ENCODE measurements around the gene CA14. TPM values are rescaled to one million over a fixed set of nuclear protein-coding genes. Genes with fewer than 3 reads are reported as not detected.

Gene CA14
- total RNA-seq, 1 experiment from 2014 or later = not detected

DNA sequence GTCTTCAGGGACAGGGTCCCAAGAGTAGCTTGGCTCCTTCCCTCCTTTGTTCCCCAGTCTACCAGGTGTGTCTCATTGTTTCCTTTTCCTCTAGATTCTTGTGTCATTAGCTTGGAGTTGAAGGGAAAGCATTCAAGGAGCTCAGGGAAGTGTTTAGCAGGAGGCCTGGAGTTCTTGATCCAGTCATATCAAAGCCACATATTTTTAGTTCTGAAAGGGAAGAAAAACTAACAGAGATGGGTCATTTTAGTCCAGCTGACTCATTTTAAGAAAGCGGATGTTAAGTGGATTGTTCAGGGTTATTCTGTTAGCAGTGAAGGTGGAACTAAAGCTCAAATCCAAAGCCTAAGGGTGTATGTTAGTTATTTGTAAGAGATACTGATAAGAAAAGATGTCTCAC lies 15.7 kb downstream of the CA14 start:
- Histone ChIP-seq H3K79me2 (ENCODE audit: low read length) (peaks cover 9% of the 10 kb centered on the region), H3K9ac (ENCODE audit: low read length) (no peak overlapping the region), H3K4me3 (ENCODE audit: low read length) (no peak overlapping the region), H3K27me3 (ENCODE audit: low read length) (no peaks in the 10 kb centered on the region), H3K4me2 (ENCODE audit: low read length) (no peak overlapping the region), H3K9me2 (replicated peaks; ENCODE audit: low read length) (no peaks in the 10 kb centered on the region), H2AFZ (ENCODE audit: low read length) (no peak overlapping the region), H3K9me3 (ENCODE audit: low read length) (no peaks in the 10 kb centered on the region), H3K36me3 (ENCODE audit: low read depth, low read length) (no peaks in the 10 kb centered on the region), H3K4me1 (ENCODE audit: insufficient read depth, low read length) (peaks cover 5% of the 10 kb centered on the region; the same call in 1 of the 2 replicates), H4K20me1 (ENCODE audit: low read length) (no peaks in the 10 kb centered on the region), H3K27ac (ENCODE audit: low read length) (no peak overlapping the region), H3F3A (ENCODE audit: low read length, unreplicated experiment) (no peaks in the 10 kb centered on the region)
- DNase-seq (no peak), ATAC-seq (no peak)
- ChIA-PET POLR2A (ENCODE audit: unreplicated experiment) (interaction anchor here (0.6 kb wide), 1 partner anchor 662 kb away, joined by 5 read pairs; no protein-coding TSS in a partner anchor), CTCF (interaction anchor here (1.0 kb wide), 1 partner anchor 9 kb away, joined by 6 read pairs; the partner anchor contains the start of gene CIART)
- TF ChIP-seq EZH2 (IDR thresholded peaks at IDR 0.05; ENCODE audit: low read length, unreplicated experiment) (no peak), EZH2phosphoT487 (IDR thresholded peaks at IDR 0.05; ENCODE audit: borderline replicate concordance, low read length) (no peak)
- TF ChIP-seq, protein P1, sequence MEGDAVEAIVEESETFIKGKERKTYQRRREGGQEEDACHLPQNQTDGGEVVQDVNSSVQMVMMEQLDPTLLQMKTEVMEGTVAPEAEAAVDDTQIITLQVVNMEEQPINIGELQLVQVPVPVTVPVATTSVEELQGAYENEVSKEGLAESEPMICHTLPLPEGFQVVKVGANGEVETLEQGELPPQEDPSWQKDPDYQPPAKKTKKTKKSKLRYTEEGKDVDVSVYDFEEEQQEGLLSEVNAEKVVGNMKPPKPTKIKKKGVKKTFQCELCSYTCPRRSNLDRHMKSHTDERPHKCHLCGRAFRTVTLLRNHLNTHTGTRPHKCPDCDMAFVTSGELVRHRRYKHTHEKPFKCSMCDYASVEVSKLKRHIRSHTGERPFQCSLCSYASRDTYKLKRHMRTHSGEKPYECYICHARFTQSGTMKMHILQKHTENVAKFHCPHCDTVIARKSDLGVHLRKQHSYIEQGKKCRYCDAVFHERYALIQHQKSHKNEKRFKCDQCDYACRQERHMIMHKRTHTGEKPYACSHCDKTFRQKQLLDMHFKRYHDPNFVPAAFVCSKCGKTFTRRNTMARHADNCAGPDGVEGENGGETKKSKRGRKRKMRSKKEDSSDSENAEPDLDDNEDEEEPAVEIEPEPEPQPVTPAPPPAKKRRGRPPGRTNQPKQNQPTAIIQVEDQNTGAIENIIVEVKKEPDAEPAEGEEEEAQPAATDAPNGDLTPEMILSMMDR (conservative IDR thresholded peaks at IDR 0.05; ENCODE audit: low read depth, low read length) = no peak
- no TSS peak for BruUV-seq (replicated peaks)
- intact Hi-C loops (cut with micrococcal nuclease) = no loop called here

GRCh38 chr1:150280138-150280707 lies 22.6 kb downstream of the CA14 start:
- Histone ChIP-seq H3K4me2 (ENCODE audit: low read length) (peak overlapping the region; percentile 91), H2AFZ (ENCODE audit: low read length) (no peak overlapping the region), H3K27me3 (ENCODE audit: low read length) (no peaks in the 10 kb centered on the region), H3K27ac (ENCODE audit: low read length) (no peak overlapping the region), H3K79me2 (ENCODE audit: low read length) (peaks cover 18% of the 10 kb centered on the region), H3K36me3 (ENCODE audit: low read depth, low read length) (no peaks in the 10 kb centered on the region; the same call in 1 of the 2 replicates), H3K9me3 (ENCODE audit: low read length) (no peaks in the 10 kb centered on the region), H4K20me1 (ENCODE audit: low read length) (no peaks in the 10 kb centered on the region), H3K4me1 (ENCODE audit: insufficient read depth, low read length) (peaks cover 19% of the 10 kb centered on the region), H3K4me3 (ENCODE audit: low read length) (no peak overlapping the region), H3F3A (ENCODE audit: low read length, unreplicated experiment) (no peaks in the 10 kb centered on the region), H3K9me2 (replicated peaks; ENCODE audit: low read length) (no peaks in the 10 kb centered on the region), H3K9ac (ENCODE audit: low read length) (no peak overlapping the region)
- CTCF ChIA-PET = interaction anchor here (3.6 kb wide), 1 partner anchor 25 kb away, joined by 28 read pairs; no protein-coding TSS in a partner anchor
- POLR2A ChIA-PET (ENCODE audit: unreplicated experiment) = no interaction called here
- DNase-seq (no peak), ATAC-seq (no peak)
- TF ChIP-seq, protein P1 (conservative IDR thresholded peaks at IDR 0.05; ENCODE audit: low read depth, low read length) = no peak
- TF ChIP-seq EZH2phosphoT487 (IDR thresholded peaks at IDR 0.05; ENCODE audit: borderline replicate concordance, low read length) (no peak), EZH2 (IDR thresholded peaks at IDR 0.05; ENCODE audit: low read length, unreplicated experiment) (no peak)
- no TSS peak for BruUV-seq (replicated peaks)
- intact Hi-C loops (cut with micrococcal nuclease) = no loop called here

DNA sequence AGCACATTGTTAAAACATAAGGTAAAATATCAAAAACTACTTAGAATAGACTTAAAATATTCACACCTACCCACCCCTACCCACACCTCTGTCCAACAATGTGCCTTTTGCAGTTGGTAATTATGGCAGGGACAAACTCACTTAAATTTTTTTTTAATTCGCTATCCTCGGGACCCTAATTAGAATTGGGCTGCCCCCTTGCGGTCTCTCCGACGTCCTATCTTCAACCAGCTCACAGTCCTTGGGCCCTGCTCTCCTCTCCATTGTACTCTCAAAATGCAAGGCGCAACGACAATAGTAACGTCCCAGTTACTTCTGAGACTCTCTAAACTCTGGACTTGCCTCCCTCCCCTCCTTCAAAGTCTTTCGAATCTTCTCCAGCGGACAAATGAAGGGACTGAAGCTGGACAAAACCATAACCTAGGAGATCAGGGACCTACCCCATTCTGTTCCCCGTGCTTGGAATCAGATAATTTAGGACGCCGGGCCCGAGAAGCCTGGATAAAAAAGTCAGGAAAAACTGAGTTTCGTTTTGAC lies 23.7 kb downstream of the CA14 start:
- Histone ChIP-seq H3K4me1 (ENCODE audit: insufficient read depth, low read length) (peaks cover 19% of the 10 kb centered on the region), H4K20me1 (ENCODE audit: low read length) (no peaks in the 10 kb centered on the region), H3K4me2 (ENCODE audit: low read length) (peak overlapping the region; percentile 91), H3K9me3 (ENCODE audit: low read length) (no peaks in the 10 kb centered on the region), H2AFZ (ENCODE audit: low read length) (peak overlapping the region; percentile 89), H3K36me3 (ENCODE audit: low read depth, low read length) (peaks cover under 1% of the 10 kb centered on the region; the same call in 1 of the 2 replicates), H3K9ac (ENCODE audit: low read length) (peak overlapping the region; percentile 85), H3K27me3 (ENCODE audit: low read length) (no peaks in the 10 kb centered on the region), H3F3A (ENCODE audit: low read length, unreplicated experiment) (no peaks in the 10 kb centered on the region), H3K9me2 (replicated peaks; ENCODE audit: low read length) (no peaks in the 10 kb centered on the region), H3K79me2 (ENCODE audit: low read length) (peaks cover 18% of the 10 kb centered on the region), H3K27ac (ENCODE audit: low read length) (peak overlapping the region; percentile 77), H3K4me3 (ENCODE audit: low read length) (peak overlapping the region; percentile 86)
- TF ChIP-seq EZH2phosphoT487 (IDR thresholded peaks at IDR 0.05; ENCODE audit: borderline replicate concordance, low read length) (no peak), EZH2 (IDR thresholded peaks at IDR 0.05; ENCODE audit: low read length, unreplicated experiment) (no peak)
- TF ChIP-seq, protein P1 (conservative IDR thresholded peaks at IDR 0.05; ENCODE audit: low read depth, low read length) = peak; percentile 97
- no TSS peak for BruUV-seq (replicated peaks)
- intact Hi-C loops (cut with micrococcal nuclease) = loop anchor here (1.0 kb wide), 2 partner anchors 12 to 26 kb away; partner anchors contain the start of gene APH1A
- ChIA-PET POLR2A (ENCODE audit: unreplicated experiment) (interaction anchor here (0.6 kb wide), 1 partner anchor 67 kb away, joined by 3 read pairs; no protein-coding TSS in a partner anchor), CTCF (interaction anchor here (0.5 to 3.6 kb wide), 8 partner anchors 12 to 91 kb away, joined by 3 to 28 read pairs (median 4); partner anchors contain the start of gene APH1A)
- ATAC-seq = peak; percentile 58
- peak; percentile 81 for DNase-seq
